ENCODE results near the gene ZNF683. TPM values are rescaled to one million over a fixed set of nuclear protein-coding genes. Genes with fewer than 3 reads are reported as not detected.
"Not testable (repeated sequence)": the region's sequence is repeated elsewhere in the genome, so short reads cannot be mapped to it uniquely, and the experiment has no call there.

Gene ZNF683
- not detected in 2 replicates for polyA plus RNA-seq (2011; rRNA removed)
- polyA minus RNA-seq (2011; rRNA and poly(A)+ RNA removed), result not detected in 2 replicates

- POLR2A ChIA-PET; DNase-seq (ENCODE audit: low read depth, low spot score); H3K9me3 ChIP-seq (ENCODE audit: control insufficient read depth, insufficient read depth, low read length); H3K27ac ChIP-seq (ENCODE audit: low read depth, low read length); H3K27me3 ChIP-seq (ENCODE audit: control insufficient read depth, insufficient read depth, low read length); H3K4me3 ChIP-seq (ENCODE audit: low read depth, low read length): not testable (repeated sequence)
- CTCF ChIA-PET, result interaction anchor here (8.0 kb wide), 1 partner anchor 9 kb away, joined by 120 read pairs; no protein-coding TSS in a partner anchor
Measured at GRCh38 chr1:26372611-26373010, at the start of gene ZNF683. TSS of gene ZNF683 (minus strand) at chr1:26372750. CDS start at chr1:26368571, 4,179 bp downstream.

- no peak overlapping the region for H3K4me3 ChIP-seq (ENCODE audit: low read depth, low read length)
- TF ChIP-seq CTCF (IDR thresholded peaks at IDR 0.05; ENCODE audit: low read depth, low read length), result no peak
- H3K27me3 ChIP-seq (ENCODE audit: control insufficient read depth, insufficient read depth, low read length), result peaks cover 37% of the 10 kb centered on the region
- H3K27ac ChIP-seq (ENCODE audit: low read depth, low read length), result no peak overlapping the region
- no peak for DNase-seq (ENCODE audit: low read depth, low spot score)
- POLR2A ChIA-PET, result no interaction called here
- CTCF ChIA-PET, result interaction anchor here (0.6 to 1.3 kb wide), 2 partner anchors 56 to 144 kb away, joined by 3 read pairs; no protein-coding TSS in a partner anchor
- no peaks in the 10 kb centered on the region for H3K9me3 ChIP-seq (ENCODE audit: control insufficient read depth, insufficient read depth, low read length)
Measured at GRCh38 chr1:26419494-26419893, 46.9 kb upstream of the ZNF683 start.

GRCh38 chr1:26418865-26419349, 46.4 kb upstream of the ZNF683 start:
- ChIA-PET CTCF (interaction anchor here (0.6 to 3.6 kb wide), 5 partner anchors 32 to 143 kb away, joined by 3 to 30 read pairs (median 5); no protein-coding TSS in a partner anchor), POLR2A (no interaction called here)
- no peaks in the 10 kb centered on the region for H3K9me3 ChIP-seq (ENCODE audit: control insufficient read depth, insufficient read depth, low read length)
- H3K27ac ChIP-seq (ENCODE audit: low read depth, low read length), result no peak overlapping the region
- no peak overlapping the region for H3K4me3 ChIP-seq (ENCODE audit: low read depth, low read length)
- H3K27me3 ChIP-seq (ENCODE audit: control insufficient read depth, insufficient read depth, low read length), result peaks cover 43% of the 10 kb centered on the region
- DNase-seq (ENCODE audit: low read depth, low spot score), result no peak
- no peak for TF ChIP-seq CTCF (IDR thresholded peaks at IDR 0.05; ENCODE audit: low read depth, low read length)

DNA sequence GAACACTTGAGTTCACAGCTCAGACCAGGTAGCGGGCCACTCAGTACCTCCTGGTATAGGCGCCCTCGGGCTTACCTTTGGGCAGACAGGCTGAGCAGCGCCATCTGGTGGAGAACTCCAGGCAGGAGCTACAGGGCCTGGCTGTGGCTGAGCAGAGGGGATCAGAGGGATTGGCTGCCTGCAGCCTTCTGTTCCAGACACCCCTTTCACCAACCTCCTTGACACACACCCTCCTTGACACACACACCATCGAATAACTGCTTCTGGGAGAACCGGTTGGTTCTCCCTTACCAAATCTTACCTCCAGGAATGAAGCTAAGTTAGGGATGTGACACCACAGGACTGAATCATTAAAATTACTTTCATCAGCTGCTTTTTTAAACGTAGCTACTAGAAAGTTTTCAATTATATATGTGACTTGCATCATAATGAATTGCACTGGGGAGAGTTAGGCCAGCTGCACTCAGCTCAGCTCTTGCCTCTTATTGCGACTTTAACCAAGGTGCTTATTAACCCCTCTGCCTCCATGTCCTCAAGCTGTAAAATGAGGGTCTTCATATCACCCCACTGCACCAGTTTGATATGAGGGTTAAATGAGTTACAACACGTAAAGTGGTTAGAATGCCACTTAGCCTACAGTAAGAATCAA, 44.7 kb upstream of the ZNF683 start:
- TF ChIP-seq CTCF (IDR thresholded peaks at IDR 0.05; ENCODE audit: low read depth, low read length), result peak; percentile 92
- no peak overlapping the region for H3K27ac ChIP-seq (ENCODE audit: low read depth, low read length)
- H3K4me3 ChIP-seq (ENCODE audit: low read depth, low read length), result no peak overlapping the region
- peaks cover 57% of the 10 kb centered on the region for H3K27me3 ChIP-seq (ENCODE audit: control insufficient read depth, insufficient read depth, low read length)
- POLR2A ChIA-PET, result interaction anchor here (0.6 kb wide), 1 partner anchor 312 kb away, joined by 3 read pairs; no protein-coding TSS in a partner anchor
- no peaks in the 10 kb centered on the region for H3K9me3 ChIP-seq (ENCODE audit: control insufficient read depth, insufficient read depth, low read length)
- CTCF ChIA-PET, result interaction anchor here (0.5 to 3.6 kb wide), 70 partner anchors 8 to 1962 kb away, joined by 3 to 47 read pairs (median 4); partner anchors contain the start of genes DHDDS, SH3BGRL3, TRIM63 and UBXN11
- DNase-seq (ENCODE audit: low read depth, low spot score), result peak; percentile 21

- DNase-seq (ENCODE audit: low read depth, low spot score), result no peak
- Histone ChIP-seq H3K9me3 (ENCODE audit: control insufficient read depth, insufficient read depth, low read length) (no peaks in the 10 kb centered on the region; the same call in 1 of the 2 replicates), H3K4me3 (ENCODE audit: low read depth, low read length) (no peak overlapping the region), H3K27ac (ENCODE audit: low read depth, low read length) (no peak overlapping the region), H3K27me3 (ENCODE audit: control insufficient read depth, insufficient read depth, low read length) (peaks cover 69% of the 10 kb centered on the region)
- ChIA-PET POLR2A (no interaction called here), CTCF (interaction anchor here (0.7 kb wide), 2 partner anchors 51 to 922 kb away, joined by 5 read pairs; no protein-coding TSS in a partner anchor)
- TF ChIP-seq CTCF (IDR thresholded peaks at IDR 0.05; ENCODE audit: low read depth, low read length), result no peak
Measured at GRCh38 chr1:26413031-26413430, 40.5 kb upstream of the ZNF683 start.
